ENCODE results near the gene SCMH1. TPM values are rescaled to one million over a fixed set of nuclear protein-coding genes. Genes with fewer than 3 reads are reported as not detected.

Gene SCMH1
- total and polyA plus RNA-seq, 2 of the 4 experiments (the other 2 are of a cell fraction): 9.0 to 19.4 TPM

- Histone ChIP-seq H2AK5ac (ENCODE audit: low read depth, low read length) (no peak overlapping the region), H2AFZ (replicated peaks; ENCODE audit: low read length, poor library complexity) (no peak overlapping the region), H3K27me3 (ENCODE audit: control insufficient read depth, insufficient read depth, low read length) (no peaks in the 10 kb centered on the region), H3K4me3 (ENCODE audit: insufficient read depth, low read depth, low read length) (no peak overlapping the region), H3K9me3 (ENCODE audit: control insufficient read depth, insufficient read depth, low read length) (no peaks in the 10 kb centered on the region), H2BK20ac (ENCODE audit: low read depth, low read length) (no peak overlapping the region), H4K8ac (ENCODE audit: low read depth in 2 of 2, low read length in 2 of 2) (no peak overlapping the region), H3K9ac (ENCODE audit: low read depth, low read length) (no peak overlapping the region), H3K14ac (replicated peaks; ENCODE audit: low read depth, low read length) (no peak overlapping the region), H3K4me1 (ENCODE audit: control insufficient read depth, insufficient read depth, low read length) (0 out of 2 replicates have a peak, but pooled peaks cover 2% of the 10 kb centered on the region), H3K4ac (ENCODE audit: low read depth, low read length) (no peak overlapping the region), H3K27ac (ENCODE audit: insufficient read depth, low read length) (no peak overlapping the region), H4K20me1 (ENCODE audit: insufficient read depth, low read length) (peaks cover 19% of the 10 kb centered on the region), H2BK15ac (ENCODE audit: low read depth, low read length) (no peak overlapping the region), H4K5ac (ENCODE audit: low read depth, low read length) (no peak overlapping the region), H4K91ac (ENCODE audit: insufficient read depth, low read depth, low read length) (no peak overlapping the region), H2AK9ac (replicated peaks; ENCODE audit: low read depth, low read length, poor library complexity) (no peak overlapping the region), H3K56ac (ENCODE audit: extremely low read depth, insufficient read depth, low read length) (no peak overlapping the region), H2BK5ac (ENCODE audit: low read depth, low read length, poor library complexity, severe bottlenecking) (no peak overlapping the region), H3K79me1 (ENCODE audit: low read depth in 1 of 2, low read length in 2 of 2) (peaks cover 39 to 54% of the 10 kb centered on the region in 2 experiments), H2BK120ac (ENCODE audit: low read depth, low read length) (no peak overlapping the region), H3K18ac (ENCODE audit: low read depth, low read length) (no peak overlapping the region), H3K23ac (ENCODE audit: low read depth, low read length) (no peak overlapping the region), H3K9me1 (ENCODE audit: insufficient read depth, low read length) (peaks cover 4% of the 10 kb centered on the region; the same call in 1 of the 2 replicates), H3K4me2 (ENCODE audit: low read depth, low read length) (no peak overlapping the region), H3K36me3 (ENCODE audit: control insufficient read depth, insufficient read depth, low read length) (no peaks in the 10 kb centered on the region; the same call in 1 of the 2 replicates)
- in situ Hi-C loops (cut with MboI; ENCODE audit: low sequenced_read_pairs): no loop called here
- CTCF ChIA-PET: no interaction called here
- 80% methylated on average over 2 of the region's 3 CpGs; no CpG with 5 or more reads in 1 of the 2 experiments for WGBS, 2 experiments (ENCODE audit: extremely low coverage in 2 of 2, insufficient read length in 1 of 2)
- intact Hi-C loops (cut with micrococcal nuclease): no loop called here
- dilution Hi-C loops (cut with HindIII; ENCODE audit: low sequenced_read_pairs, unreplicated experiment): no loop called here
- ATAC-seq (ENCODE audit: low read depth) (no peak), DNase-seq (no peak)
- POLR2A ChIA-PET (ENCODE audit: unreplicated experiment): no interaction called here
- TF ChIP-seq RFX5 (IDR thresholded peaks at IDR 0.05; ENCODE audit: low read depth, low read length): no peak
- BruUV-seq (replicated peaks): no TSS peak
Observed at GRCh38 chr1:41225495-41225894, 16.6 kb downstream of the SCMH1 start.

Data from IMR-90 (cell line).